ENCODE results near the gene CERT1.

CERT1 gene

DNA sequence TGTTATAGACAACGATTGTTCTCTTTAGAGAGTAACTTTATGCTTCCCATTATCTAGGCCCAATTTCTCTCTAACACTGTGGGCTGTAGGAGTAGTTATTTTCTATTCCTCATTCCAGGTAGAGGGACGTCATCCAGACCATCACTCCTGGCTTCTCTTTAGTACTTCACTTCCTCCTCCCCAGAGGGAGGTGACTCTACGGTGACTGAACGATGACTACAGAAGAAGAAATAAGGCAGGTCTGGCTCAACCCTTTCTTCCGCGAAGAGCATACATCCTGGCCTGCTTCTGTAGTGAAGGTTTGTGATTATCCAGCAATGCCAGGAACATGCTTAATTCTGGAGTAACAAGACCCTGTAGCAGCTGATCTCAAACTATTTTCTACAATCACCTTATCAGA, 123.6 kb downstream of the CERT1 start:
- TF ChIP-seq, protein P1, sequence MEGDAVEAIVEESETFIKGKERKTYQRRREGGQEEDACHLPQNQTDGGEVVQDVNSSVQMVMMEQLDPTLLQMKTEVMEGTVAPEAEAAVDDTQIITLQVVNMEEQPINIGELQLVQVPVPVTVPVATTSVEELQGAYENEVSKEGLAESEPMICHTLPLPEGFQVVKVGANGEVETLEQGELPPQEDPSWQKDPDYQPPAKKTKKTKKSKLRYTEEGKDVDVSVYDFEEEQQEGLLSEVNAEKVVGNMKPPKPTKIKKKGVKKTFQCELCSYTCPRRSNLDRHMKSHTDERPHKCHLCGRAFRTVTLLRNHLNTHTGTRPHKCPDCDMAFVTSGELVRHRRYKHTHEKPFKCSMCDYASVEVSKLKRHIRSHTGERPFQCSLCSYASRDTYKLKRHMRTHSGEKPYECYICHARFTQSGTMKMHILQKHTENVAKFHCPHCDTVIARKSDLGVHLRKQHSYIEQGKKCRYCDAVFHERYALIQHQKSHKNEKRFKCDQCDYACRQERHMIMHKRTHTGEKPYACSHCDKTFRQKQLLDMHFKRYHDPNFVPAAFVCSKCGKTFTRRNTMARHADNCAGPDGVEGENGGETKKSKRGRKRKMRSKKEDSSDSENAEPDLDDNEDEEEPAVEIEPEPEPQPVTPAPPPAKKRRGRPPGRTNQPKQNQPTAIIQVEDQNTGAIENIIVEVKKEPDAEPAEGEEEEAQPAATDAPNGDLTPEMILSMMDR (IDR thresholded peaks at IDR 0.05; ENCODE audit: low read depth, low read length, missing control alignments) = no peak
- DNase-seq (ENCODE audit: low read depth) = no peak
- no peak overlapping the region for H3K4me3 ChIP-seq (ENCODE audit: low read depth, low read length)

DNA sequence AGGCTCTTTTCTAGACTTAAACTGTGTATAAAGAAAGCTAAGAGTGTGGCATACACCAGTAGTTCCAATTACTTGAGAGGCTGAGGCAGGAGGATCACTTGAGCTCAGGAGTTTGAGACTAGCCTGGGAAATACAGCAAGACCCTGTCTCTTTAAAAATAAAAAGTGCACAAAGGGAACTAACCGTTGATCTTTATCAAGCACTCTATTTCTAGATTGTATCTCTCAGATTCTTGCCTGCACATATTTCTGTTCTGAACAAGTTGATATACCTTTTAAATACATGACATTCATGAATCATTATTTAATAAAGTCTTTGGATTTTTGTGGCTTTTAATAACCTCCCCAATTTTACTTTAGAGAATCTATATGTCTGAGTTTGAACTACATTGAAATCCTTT, 127.2 kb downstream of the CERT1 start:
- no peak overlapping the region for H3K4me3 ChIP-seq (ENCODE audit: low read depth, low read length)
- DNase-seq (ENCODE audit: low read depth) = no peak
- TF ChIP-seq, protein P1 (IDR thresholded peaks at IDR 0.05; ENCODE audit: low read depth, low read length, missing control alignments) = no peak

DNA sequence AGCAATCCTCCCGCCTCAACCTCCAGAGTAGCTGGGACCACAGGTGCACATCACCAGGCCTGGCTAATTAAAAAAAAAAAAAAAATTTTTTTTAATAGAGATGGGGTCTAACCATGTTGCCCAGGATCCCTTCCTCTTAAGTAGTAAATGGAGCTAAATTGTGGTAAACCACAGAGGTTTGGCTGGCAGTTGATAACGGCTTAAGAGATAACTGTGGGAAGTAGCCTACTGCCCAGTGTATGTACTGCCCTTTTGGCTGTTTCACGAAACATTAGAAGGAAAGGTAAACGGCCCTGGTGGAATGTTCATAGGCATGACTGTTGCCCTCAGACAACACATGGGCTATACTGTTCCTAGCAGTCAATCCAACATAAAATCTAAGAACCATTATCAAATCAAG, 130.0 kb downstream of the CERT1 start:
- H3K4me3 ChIP-seq (ENCODE audit: low read depth, low read length) = no peak overlapping the region
- TF ChIP-seq, protein P1 (IDR thresholded peaks at IDR 0.05; ENCODE audit: low read depth, low read length, missing control alignments) = no peak
- DNase-seq (ENCODE audit: low read depth) = no peak

DNA sequence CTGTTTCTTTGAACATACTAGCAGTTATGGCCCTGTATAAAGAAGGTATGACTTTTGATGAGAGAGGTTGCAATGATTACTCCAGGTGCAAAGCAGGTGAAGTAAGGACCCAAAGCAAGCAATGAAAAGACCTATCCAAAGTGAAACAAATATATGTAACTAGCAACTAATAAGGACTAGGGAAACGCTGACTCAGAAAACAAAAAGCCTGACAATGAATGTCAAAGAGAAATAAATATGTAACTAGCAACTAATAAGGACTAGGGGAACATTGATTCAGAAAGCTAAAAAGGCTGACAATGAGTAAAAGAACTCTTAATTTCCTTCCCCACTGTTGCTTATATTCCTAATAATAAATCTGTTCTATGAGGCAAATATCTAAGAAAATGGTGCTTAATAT, 131.3 kb downstream of the CERT1 start:
- DNase-seq (ENCODE audit: low read depth) = no peak
- TF ChIP-seq, protein P1 (IDR thresholded peaks at IDR 0.05; ENCODE audit: low read depth, low read length, missing control alignments) = no peak
- H3K4me3 ChIP-seq (ENCODE audit: low read depth, low read length) = no peak overlapping the region

DNA sequence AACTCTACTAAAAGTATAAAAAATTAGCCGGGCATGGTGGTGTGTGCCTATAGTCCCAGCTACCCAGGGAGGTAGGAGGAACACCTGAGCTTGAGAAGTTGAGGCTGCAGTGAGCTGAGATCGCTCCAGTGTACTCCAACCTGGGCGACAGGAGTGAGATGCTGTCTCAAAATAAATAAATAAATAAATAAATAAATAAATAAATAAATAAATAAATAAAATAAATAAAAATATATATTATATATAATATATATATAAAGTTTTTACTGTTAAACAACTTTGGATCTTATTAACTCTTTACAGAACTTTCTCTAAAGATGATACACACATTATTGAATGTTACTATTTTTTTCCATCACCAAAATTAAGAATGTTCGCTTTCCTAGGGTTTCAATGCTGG, 136.0 kb downstream of the CERT1 start:
- H3K4me3 ChIP-seq (ENCODE audit: low read depth, low read length) = no peak overlapping the region
- TF ChIP-seq, protein P1 (IDR thresholded peaks at IDR 0.05; ENCODE audit: low read depth, low read length, missing control alignments) = no peak
- no peak for DNase-seq (ENCODE audit: low read depth)

DNA sequence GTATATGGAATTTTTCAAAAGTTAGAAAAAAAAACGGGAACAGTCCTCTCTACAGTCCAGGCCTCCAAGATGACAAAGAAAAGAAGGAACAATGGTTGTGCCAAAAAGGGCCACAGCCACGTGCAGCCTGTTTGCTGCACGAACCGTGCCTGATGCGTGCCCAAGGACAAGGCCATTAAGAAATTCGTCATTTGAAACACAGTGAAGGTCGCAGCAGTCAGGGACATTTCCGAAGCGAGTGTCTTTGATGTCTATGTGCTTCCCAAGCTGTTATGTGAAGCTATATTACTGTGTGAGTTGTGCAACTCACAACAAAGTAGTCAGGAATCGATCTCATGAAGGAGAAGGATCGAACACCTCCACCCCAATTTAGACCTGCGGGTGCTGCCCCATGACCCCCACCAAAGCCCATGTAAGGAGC, 137.0 kb downstream of the CERT1 start:
- no peak for DNase-seq (ENCODE audit: low read depth)
- TF ChIP-seq, protein P1 (IDR thresholded peaks at IDR 0.05; ENCODE audit: low read depth, low read length, missing control alignments) = no peak

DNA sequence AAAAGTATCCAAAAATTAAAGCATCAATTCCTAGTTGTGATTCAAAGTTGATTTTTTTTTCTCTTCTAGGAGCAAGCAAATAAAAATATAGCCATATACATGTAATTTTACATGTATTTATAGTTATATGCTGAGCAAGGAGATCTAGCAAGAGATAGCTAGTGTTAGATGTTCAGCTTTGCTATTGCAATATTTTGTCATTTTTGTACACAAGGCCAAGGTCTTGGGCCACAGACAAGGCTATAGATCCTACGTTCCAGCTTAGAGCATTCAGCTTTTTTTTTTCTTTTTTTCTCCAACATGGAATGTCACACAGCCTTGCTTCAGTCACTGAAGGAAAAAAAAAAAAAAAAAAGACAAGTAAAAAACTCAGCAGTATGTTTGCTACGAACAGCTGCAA, 137.6 kb downstream of the CERT1 start:
- H3K4me3 ChIP-seq (ENCODE audit: low read depth, low read length) = no peak overlapping the region
- TF ChIP-seq, protein P1 (IDR thresholded peaks at IDR 0.05; ENCODE audit: low read depth, low read length, missing control alignments) = no peak
- DNase-seq (ENCODE audit: low read depth) = no peak

More for the DNA sequence above, 137.0 kb downstream of the CERT1 start:
- no peak overlapping the region for H3K4me3 ChIP-seq (ENCODE audit: low read depth, low read length)
